RWPE2 (cell line): ENCODE data around the gene LMO7.
"Not testable (repeated sequence)": the region's sequence is repeated elsewhere in the genome, so short reads cannot be mapped to it uniquely, and the experiment has no call there.

Experiments
- ATAC-seq: fragments of 200-7000 bp; cut with Tn5 transposase; 3 replicates; pipeline ENCODE4 v1.9.1; 2021; ENCODE audit warnings: low read depth
- DNase-seq: peaks from one replicate; pipeline ENCODE4 v3.0.0-alpha.2; 2020; ENCODE audit warnings: low spot score
- H3K27ac ChIP-seq: fragments of 450-650 bp; 2 replicates; pipeline ENCODE4 v1.5.1; 2017; ENCODE audit warnings: mild to moderate bottlenecking; ENCODE audit not compliant: poor library complexity, severe bottlenecking
- H3K27me3 ChIP-seq: fragments of 250-450 bp; sonication (Bioruptor Pico); 2 replicates; pipeline ENCODE4 v1.5.1; 2021; ENCODE audit warnings: mild to moderate bottlenecking, moderate library complexity; ENCODE audit not compliant: insufficient read depth, poor library complexity, severe bottlenecking
- H3K36me3 ChIP-seq: fragments of 250-450 bp; sonication (Bioruptor Pico); 2 replicates; pipeline ENCODE4 v1.5.1; 2020; ENCODE audit warnings: low read depth, mild to moderate bottlenecking, moderate library complexity
- H3K4me1 ChIP-seq: fragments of 250-450 bp; sonication (Bioruptor Pico); 2 replicates; pipeline ENCODE4 v1.5.1; 2021; ENCODE audit warnings: mild to moderate bottlenecking, moderate library complexity; ENCODE audit not compliant: insufficient read depth, poor library complexity, severe bottlenecking
- H3K4me3 ChIP-seq: fragments of 250-450 bp; sonication (Bioruptor Pico); 2 replicates; pipeline ENCODE4 v1.5.1; 2021; ENCODE audit warnings: mild to moderate bottlenecking, moderate library complexity; ENCODE audit not compliant: severe bottlenecking
- H3K9me3 ChIP-seq: fragments of 250-450 bp; sonication (Bioruptor Pico); 2 replicates; pipeline ENCODE4 v1.5.1; 2021; ENCODE audit warnings: mild to moderate bottlenecking, moderate library complexity; ENCODE audit not compliant: severe bottlenecking
- CTCF ChIP-seq: fragments of 450-650 bp; IDR thresholded peaks from one replicate; pipeline ENCODE4 v1.5.1; 2017; ENCODE audit warnings: mild to moderate bottlenecking, moderate library complexity; ENCODE audit not compliant: poor library complexity, severe bottlenecking

Gene LMO7

GRCh38 chr13:75789451-75790197, 153.5 kb downstream of the LMO7 start:
- no peaks in the 10 kb centered on the region for H3K9me3 ChIP-seq
- ATAC-seq (no peak), DNase-seq (no peak)
- H3K27ac ChIP-seq: no peak overlapping the region
- H3K36me3 ChIP-seq: no peaks in the 10 kb centered on the region
- TF ChIP-seq CTCF: no peak
- peaks cover 20% of the 10 kb centered on the region for H3K4me1 ChIP-seq
- H3K27me3 ChIP-seq: no peaks in the 10 kb centered on the region
- no peak overlapping the region for H3K4me3 ChIP-seq

GRCh38 chr13:75790198-75790970, 154.3 kb downstream of the LMO7 start:
- Histone ChIP-seq H3K27ac (no peak overlapping the region), H3K4me1 (peaks cover 12% of the 10 kb centered on the region), H3K36me3 (no peaks in the 10 kb centered on the region), H3K9me3 (no peaks in the 10 kb centered on the region), H3K27me3 (no peaks in the 10 kb centered on the region), H3K4me3 (no peak overlapping the region)
- no peak for ATAC-seq
- DNase-seq: no peak
- no peak for TF ChIP-seq CTCF

- Histone ChIP-seq H3K4me3 (no peak overlapping the region), H3K9me3 (no peaks in the 10 kb centered on the region), H3K27me3 (no peaks in the 10 kb centered on the region), H3K27ac (no peak overlapping the region), H3K4me1 (peaks cover 8% of the 10 kb centered on the region), H3K36me3 (0 out of 2 replicates have a peak, but pooled peaks cover 6% of the 10 kb centered on the region)
- TF ChIP-seq CTCF: no peak
- no peak for DNase-seq
- no peak for ATAC-seq
Measured at GRCh38 chr13:75792526-75793187, 156.5 kb downstream of the LMO7 start.

- H3K4me3 ChIP-seq, DNase-seq, H3K9me3 ChIP-seq, H3K36me3 ChIP-seq, H3K4me1 ChIP-seq, H3K27ac ChIP-seq, H3K27me3 ChIP-seq, ATAC-seq: not testable (repeated sequence)
Measured at GRCh38 chr13:75793188-75793567, 157.0 kb downstream of the LMO7 start.

- H3K27ac ChIP-seq: no peak overlapping the region
- ATAC-seq (no peak), DNase-seq (no peak)
- TF ChIP-seq CTCF: no peak
- no peak overlapping the region for H3K4me3 ChIP-seq
- H3K27me3 ChIP-seq: no peaks in the 10 kb centered on the region
- no peaks in the 10 kb centered on the region for H3K9me3 ChIP-seq
- 0 out of 2 replicates have a peak, but pooled peaks cover 6% of the 10 kb centered on the region for H3K36me3 ChIP-seq
- H3K4me1 ChIP-seq: peaks cover 9% of the 10 kb centered on the region
Measured at GRCh38 chr13:75794663-75795062, 158.5 kb downstream of the LMO7 start.
